ENCODE measurements around the gene MAP1LC3B.

MAP1LC3B gene

GRCh38 chr16:87417528-87417910, 25.4 kb downstream of the MAP1LC3B start:
- H3K27ac Mint-ChIP-seq: no peak overlapping the region
- no peaks in the 10 kb centered on the region for H3K27me3 Mint-ChIP-seq
- CTCF ChIA-PET: interaction anchor here (1.2 to 2.8 kb wide), 4 partner anchors 48 to 351 kb away, joined by 4 to 28 read pairs (median 8); no protein-coding TSS in a partner anchor

GRCh38 chr16:87418216-87418615, 26.1 kb downstream of the MAP1LC3B start:
- Mint-ChIP-seq H3K4me3 (no peak overlapping the region), H3K36me3 (peaks cover 7% of the 10 kb centered on the region), H3K27ac (no peak overlapping the region), H3K9me3 (no peaks in the 10 kb centered on the region), H3K4me1 (no peaks in the 10 kb centered on the region), H3K27me3 (no peaks in the 10 kb centered on the region)
- no peak for DNase-seq
- CTCF ChIA-PET: interaction anchor here (1.8 to 2.8 kb wide), 2 partner anchors 153 to 217 kb away, joined by 12 to 28 read pairs; no protein-coding TSS in a partner anchor

More at GRCh38 chr16:87417528-87417910, 25.4 kb downstream of the MAP1LC3B start:
- Mint-ChIP-seq H3K4me1 (no peaks in the 10 kb centered on the region), H3K9me3 (no peaks in the 10 kb centered on the region), H3K4me3 (no peak overlapping the region), H3K36me3 (peaks cover 9% of the 10 kb centered on the region)
- DNase-seq: no peak

- Mint-ChIP-seq H3K27ac (no peak overlapping the region), H3K27me3 (no peaks in the 10 kb centered on the region), H3K36me3 (peaks cover 7% of the 10 kb centered on the region), H3K4me3 (no peak overlapping the region), H3K4me1 (no peaks in the 10 kb centered on the region), H3K9me3 (no peaks in the 10 kb centered on the region)
- CTCF ChIA-PET: no interaction called here
- no peak for DNase-seq
Measured at GRCh38 chr16:87418644-87419043, 26.5 kb downstream of the MAP1LC3B start.

GRCh38 chr16:87420026-87421002, 28.2 kb downstream of the MAP1LC3B start:
- Mint-ChIP-seq H3K27ac (no peak overlapping the region), H3K27me3 (no peaks in the 10 kb centered on the region), H3K36me3 (peaks cover 6% of the 10 kb centered on the region), H3K9me3 (no peaks in the 10 kb centered on the region), H3K4me1 (no peaks in the 10 kb centered on the region), H3K4me3 (no peak overlapping the region)
- CTCF ChIA-PET: interaction anchor here (1.7 kb wide), 1 partner anchor 216 kb away, joined by 5 read pairs; no protein-coding TSS in a partner anchor
- no peak for DNase-seq

GRCh38 chr16:87421003-87421912, 29.1 kb downstream of the MAP1LC3B start:
- Mint-ChIP-seq H3K27me3 (no peaks in the 10 kb centered on the region), H3K36me3 (peaks cover 6% of the 10 kb centered on the region), H3K4me1 (no peaks in the 10 kb centered on the region), H3K4me3 (no peak overlapping the region), H3K27ac (no peak overlapping the region), H3K9me3 (no peaks in the 10 kb centered on the region)
- CTCF ChIA-PET: interaction anchor here (0.6 to 1.7 kb wide), 2 partner anchors 197 to 215 kb away, joined by 4 to 5 read pairs; no protein-coding TSS in a partner anchor
- DNase-seq: no peak

GRCh38 chr16:87422106-87422505, 30.0 kb downstream of the MAP1LC3B start:
- no peaks in the 10 kb centered on the region for H3K4me1 Mint-ChIP-seq
- peaks cover 6% of the 10 kb centered on the region for H3K36me3 Mint-ChIP-seq
- no peak for DNase-seq
- H3K4me3 Mint-ChIP-seq: no peak overlapping the region
- H3K27ac Mint-ChIP-seq: no peak overlapping the region
- H3K9me3 Mint-ChIP-seq: no peaks in the 10 kb centered on the region
- CTCF ChIA-PET: interaction anchor here (0.6 kb wide), 1 partner anchor 196 kb away, joined by 4 read pairs; no protein-coding TSS in a partner anchor
- H3K27me3 Mint-ChIP-seq: no peaks in the 10 kb centered on the region

GRCh38 chr16:87423429-87423828, 31.3 kb downstream of the MAP1LC3B start:
- Mint-ChIP-seq H3K36me3 (peaks cover 6% of the 10 kb centered on the region), H3K4me3 (no peak overlapping the region), H3K27ac (no peak overlapping the region), H3K9me3 (no peaks in the 10 kb centered on the region), H3K4me1 (no peaks in the 10 kb centered on the region), H3K27me3 (no peaks in the 10 kb centered on the region)
- CTCF ChIA-PET: no interaction called here
- DNase-seq: no peak

- Mint-ChIP-seq H3K36me3 (peaks cover 6% of the 10 kb centered on the region), H3K27me3 (no peaks in the 10 kb centered on the region), H3K4me1 (no peaks in the 10 kb centered on the region), H3K4me3 (no peak overlapping the region), H3K9me3 (no peaks in the 10 kb centered on the region), H3K27ac (no peak overlapping the region)
- CTCF ChIA-PET: interaction anchor here (1.9 kb wide), 1 partner anchor 212 kb away, joined by 5 read pairs; no protein-coding TSS in a partner anchor
- DNase-seq: no peak
Measured at GRCh38 chr16:87424266-87424665, 32.1 kb downstream of the MAP1LC3B start.

GRCh38 chr16:87425941-87426340, 33.8 kb downstream of the MAP1LC3B start:
- Mint-ChIP-seq H3K27ac (no peak overlapping the region), H3K4me1 (no peaks in the 10 kb centered on the region), H3K4me3 (no peak overlapping the region), H3K27me3 (no peaks in the 10 kb centered on the region), H3K36me3 (peaks cover 8% of the 10 kb centered on the region), H3K9me3 (no peaks in the 10 kb centered on the region)
- CTCF ChIA-PET: interaction anchor here (1.0 to 1.9 kb wide), 2 partner anchors 11 to 211 kb away, joined by 3 to 5 read pairs; no protein-coding TSS in a partner anchor
- DNase-seq: no peak

- no peaks in the 10 kb centered on the region for H3K27me3 Mint-ChIP-seq
- no peaks in the 10 kb centered on the region for H3K4me1 Mint-ChIP-seq
- CTCF ChIA-PET: interaction anchor here (1.0 kb wide), 1 partner anchor 10 kb away, joined by 3 read pairs; no protein-coding TSS in a partner anchor
- H3K4me3 Mint-ChIP-seq: no peak overlapping the region
- H3K36me3 Mint-ChIP-seq: peaks cover 10% of the 10 kb centered on the region
- H3K9me3 Mint-ChIP-seq: no peaks in the 10 kb centered on the region
- no peak overlapping the region for H3K27ac Mint-ChIP-seq
- no peak for DNase-seq
Measured at GRCh38 chr16:87426423-87427215, 34.5 kb downstream of the MAP1LC3B start.

GRCh38 chr16:87431926-87432325, 39.8 kb downstream of the MAP1LC3B start:
- Mint-ChIP-seq H3K27ac (no peak overlapping the region), H3K4me1 (peaks cover 19% of the 10 kb centered on the region), H3K4me3 (no peak overlapping the region), H3K36me3 (peaks cover 6% of the 10 kb centered on the region), H3K9me3 (no peaks in the 10 kb centered on the region), H3K27me3 (peaks cover 10% of the 10 kb centered on the region)
- CTCF ChIA-PET: interaction anchor here (1.1 kb wide), 1 partner anchor 15 kb away, joined by 3 read pairs; no protein-coding TSS in a partner anchor
- no peak for DNase-seq

GRCh38 chr16:87432330-87432915, 40.3 kb downstream of the MAP1LC3B start:
- peaks cover 6% of the 10 kb centered on the region for H3K36me3 Mint-ChIP-seq
- no peak overlapping the region for H3K4me3 Mint-ChIP-seq
- H3K27me3 Mint-ChIP-seq: peaks cover 10% of the 10 kb centered on the region
- H3K4me1 Mint-ChIP-seq: peaks cover 21% of the 10 kb centered on the region
- no peak for DNase-seq
- H3K27ac Mint-ChIP-seq: no peak overlapping the region
- CTCF ChIA-PET: interaction anchor here (1.1 kb wide), 1 partner anchor 16 kb away, joined by 3 read pairs; no protein-coding TSS in a partner anchor
- no peaks in the 10 kb centered on the region for H3K9me3 Mint-ChIP-seq

GRCh38 chr16:87434146-87434667, 42.1 kb downstream of the MAP1LC3B start:
- H3K27me3 Mint-ChIP-seq: peaks cover 10% of the 10 kb centered on the region
- no peak for DNase-seq
- H3K36me3 Mint-ChIP-seq: peaks cover 6% of the 10 kb centered on the region
- H3K4me3 Mint-ChIP-seq: no peak overlapping the region
- no peaks in the 10 kb centered on the region for H3K9me3 Mint-ChIP-seq
- no peak overlapping the region for H3K27ac Mint-ChIP-seq
- CTCF ChIA-PET: no interaction called here
- H3K4me1 Mint-ChIP-seq: peaks cover 21% of the 10 kb centered on the region

Data from activated naive CD4-positive, alpha-beta T cell treated with anti-CD3 and anti-CD28 coated beads, Interleukin-2, amount 10 ng/mL, durations not matched to agents 7 days and 5 days (primary cell).